Hepatocyte (in vitro differentiated cells): ENCODE measurements around the gene CMTM6. TPM values are rescaled to one million over a fixed set of nuclear protein-coding genes. Genes with fewer than 3 reads are reported as not detected.
"Not testable (repeated sequence)": the region's sequence is repeated elsewhere in the genome, so short reads cannot be mapped to it uniquely, and the experiment has no call there.

Experiments
- DNase-seq: peaks from one replicate; pipeline ENCODE4 v3.0.0-alpha.2; 2016; ENCODE audit warnings: low spot score
- H2AFZ ChIP-seq: fragments of 200-600 bp; sonication (generic); 2 replicates; pipeline ENCODE4 v1.6.0; 2016; ENCODE audit warnings: antibody characterized with exemption, mild to moderate bottlenecking
- H3K27ac ChIP-seq: fragments of 200-600 bp; sonication (generic); 2 replicates; pipeline ENCODE4 v1.5.1; 2016; ENCODE audit warnings: mild to moderate bottlenecking
- H3K27me3 ChIP-seq: fragments of 200-600 bp; sonication (generic); 2 replicates; pipeline ENCODE4 v1.6.1; 2016
- H3K36me3 ChIP-seq: fragments of 200-600 bp; sonication (generic); replicated peaks from 2 replicates; pipeline ENCODE4 v1.5.1; 2016; ENCODE audit warnings: low read depth; ENCODE audit not compliant: insufficient read depth
- H3K4me1 ChIP-seq: fragments of 200-600 bp; sonication (generic); 2 replicates; pipeline ENCODE4 v1.5.1; 2016; ENCODE audit warnings: mild to moderate bottlenecking, moderate library complexity; ENCODE audit not compliant: insufficient read depth
- H3K4me2 ChIP-seq: fragments of 200-600 bp; sonication (generic); 2 replicates; pipeline ENCODE4 v1.6.0; 2016
- H3K4me3 ChIP-seq: fragments of 200-600 bp; sonication (generic); 2 replicates; pipeline ENCODE4 v1.5.1; 2016; ENCODE audit warnings: mild to moderate bottlenecking
- H3K79me2 ChIP-seq: fragments of 200-600 bp; sonication (generic); 2 replicates; pipeline ENCODE4 v1.6.0; 2017; ENCODE audit warnings: mild to moderate bottlenecking
- H3K9me2 ChIP-seq: fragments of 200-600 bp; sonication (generic); replicated peaks from 2 replicates; pipeline ENCODE4 v1.6.0; 2017; ENCODE audit warnings: mild to moderate bottlenecking; ENCODE audit not compliant: insufficient read depth
- H3K9me3 ChIP-seq: fragments of 200-600 bp; sonication (generic); 2 replicates; pipeline ENCODE4 v1.5.1; 2016; ENCODE audit warnings: low read depth, mild to moderate bottlenecking
- H4K20me1 ChIP-seq: fragments of 200-600 bp; sonication (generic); 2 replicates; pipeline ENCODE4 v1.6.0; 2016; ENCODE audit warnings: mild to moderate bottlenecking; ENCODE audit not compliant: insufficient read depth, poor library complexity, severe bottlenecking
- EZH2 ChIP-seq: fragments of 200-600 bp; sonication (generic); IDR thresholded peaks from 2 replicates; pipeline ENCODE4 v1.6.1; 2016; ENCODE audit warnings: antibody characterized with exemption, mild to moderate bottlenecking, borderline replicate concordance
- EZH2phosphoT487 ChIP-seq: fragments of 200-600 bp; sonication (generic); IDR thresholded peaks from one replicate; pipeline ENCODE4 v1.6.1; 2018; ENCODE audit warnings: antibody characterized with exemption, mild to moderate bottlenecking, low read depth, moderate library complexity; ENCODE audit not compliant: unreplicated experiment, severe bottlenecking
- WGBS: methylation state at CpG from one replicate; pipeline ENCODE4 v1.1.6; 2016; ENCODE audit warnings: low lambda C conversion rate; ENCODE audit errors: missing lambda C conversion rate; 5-methylcytosine and 5-hydroxymethylcytosine counted together
- polyA plus RNA-seq: library from polyadenylated mRNA; unstranded; fragments of >200 nt; fragmentation: Nextera tagmentation; extraction: Ambion mirVana; gene quantifications from 2 replicates; pipeline ENCODE4 v1.2.1, GENCODE V29; 2016
- total RNA-seq: library from RNA; depleted of rRNA; stranded (reverse); fragments of >200 nt; gene quantifications from 2 replicates; pipeline ENCODE4 v1.2.3, GENCODE V29; 2014
- TF ChIP-seq, protein P1 (sequence below): fragments of 200-600 bp; sonication (generic); IDR thresholded peaks from 2 replicates; pipeline ENCODE4 v1.5.1; 2016; ENCODE audit warnings: antibody characterized with exemption, mild to moderate bottlenecking; ENCODE audit not compliant: poor library complexity

The CMTM6 gene
- total and polyA plus RNA-seq, 2 experiments from 2014 or later: 82.7 to 133 TPM

DNA sequence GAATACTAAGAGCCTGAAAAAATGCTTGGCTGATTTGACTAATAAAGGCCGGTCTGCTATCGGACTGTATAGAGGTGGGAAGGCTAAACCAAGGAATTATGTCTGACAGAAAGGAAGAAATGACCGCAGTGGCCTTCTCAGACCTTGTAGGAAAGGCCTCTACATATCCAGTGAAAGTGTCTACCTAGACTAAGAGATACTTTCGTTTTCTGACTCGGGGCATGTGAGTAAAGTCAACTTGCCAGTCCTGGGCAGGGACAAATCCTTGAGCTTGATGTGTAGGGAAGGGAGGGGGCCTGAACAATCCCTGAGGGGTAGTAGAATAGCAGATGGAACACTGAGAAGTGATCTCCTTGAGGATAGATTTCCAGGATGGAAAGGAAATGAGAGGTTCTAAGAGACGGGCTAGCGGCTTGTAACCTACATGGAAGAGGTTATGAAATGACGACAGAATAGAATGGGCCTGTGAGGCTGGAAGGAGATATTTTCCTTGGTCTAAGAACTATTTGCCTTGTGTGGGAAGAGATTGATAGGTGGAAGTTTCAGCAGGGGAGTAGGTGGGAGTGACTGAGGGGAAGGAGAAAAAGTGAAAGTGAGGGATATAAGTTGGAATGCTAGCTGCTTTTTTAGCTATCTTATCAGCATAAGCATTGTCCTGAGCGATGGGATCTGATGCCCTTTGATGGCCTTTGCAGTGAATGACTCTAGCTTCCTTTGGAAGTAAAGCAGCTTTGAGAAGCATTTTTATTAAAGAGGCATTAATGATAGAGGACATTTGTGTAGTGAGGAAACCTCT lies 40.3 kb downstream of the CMTM6 start:
- not testable (repeated sequence) for H3K36me3 ChIP-seq, H3K4me3 ChIP-seq, H3K79me2 ChIP-seq, DNase-seq, H3K9me2 ChIP-seq, H3K9me3 ChIP-seq, H2AFZ ChIP-seq, H4K20me1 ChIP-seq, H3K27me3 ChIP-seq
- 70% methylated on average over 9 of the region's 9 CpGs for WGBS
- Histone ChIP-seq H3K4me2 (peak overlapping the region; percentile 52), H3K27ac (peak overlapping the region; percentile 15), H3K4me1 (peaks cover 14% of the 10 kb centered on the region)

DNA sequence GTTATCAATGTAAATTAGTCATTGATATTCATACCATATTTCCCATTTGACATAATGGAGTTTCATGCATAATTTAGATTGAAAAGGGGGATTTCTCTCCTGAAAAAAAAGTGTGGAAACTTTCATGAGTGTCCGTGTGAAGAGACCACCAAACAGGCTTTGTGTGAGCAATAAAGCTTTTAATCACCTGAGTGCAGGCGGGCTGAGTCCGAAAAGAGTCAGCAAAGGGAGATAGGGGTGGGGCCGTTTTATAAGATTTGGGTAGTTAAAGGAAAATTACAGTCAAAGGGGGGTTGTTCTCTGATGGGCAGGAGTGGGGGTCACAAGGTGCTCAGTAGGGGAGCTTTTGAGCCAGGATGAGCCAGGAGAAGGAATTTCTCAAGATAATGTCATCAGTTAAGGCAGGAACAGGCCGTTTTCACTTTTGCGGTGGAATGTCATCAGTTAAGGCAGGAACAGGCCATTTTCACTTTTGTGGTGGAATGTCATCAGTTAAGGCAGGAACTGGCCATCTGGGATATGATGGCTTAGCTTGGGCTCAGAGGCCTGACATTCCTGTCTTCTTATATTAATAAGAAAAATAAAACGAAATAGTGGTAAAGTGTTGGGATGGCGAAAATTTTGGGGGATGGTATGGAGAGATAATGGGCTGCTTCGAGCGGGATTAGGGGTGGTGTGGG lies 41.7 kb downstream of the CMTM6 start:
- H3K27ac ChIP-seq: peak overlapping the region; percentile 1
- peaks cover 14% of the 10 kb centered on the region for H3K4me1 ChIP-seq
- WGBS: 59% methylated on average over 10 of the region's 10 CpGs
- DNase-seq, H2AFZ ChIP-seq, H3K27me3 ChIP-seq, H3K9me3 ChIP-seq, H4K20me1 ChIP-seq, H3K4me2 ChIP-seq, H3K79me2 ChIP-seq, H3K9me2 ChIP-seq, H3K36me3 ChIP-seq, H3K4me3 ChIP-seq: not testable (repeated sequence)

DNA sequence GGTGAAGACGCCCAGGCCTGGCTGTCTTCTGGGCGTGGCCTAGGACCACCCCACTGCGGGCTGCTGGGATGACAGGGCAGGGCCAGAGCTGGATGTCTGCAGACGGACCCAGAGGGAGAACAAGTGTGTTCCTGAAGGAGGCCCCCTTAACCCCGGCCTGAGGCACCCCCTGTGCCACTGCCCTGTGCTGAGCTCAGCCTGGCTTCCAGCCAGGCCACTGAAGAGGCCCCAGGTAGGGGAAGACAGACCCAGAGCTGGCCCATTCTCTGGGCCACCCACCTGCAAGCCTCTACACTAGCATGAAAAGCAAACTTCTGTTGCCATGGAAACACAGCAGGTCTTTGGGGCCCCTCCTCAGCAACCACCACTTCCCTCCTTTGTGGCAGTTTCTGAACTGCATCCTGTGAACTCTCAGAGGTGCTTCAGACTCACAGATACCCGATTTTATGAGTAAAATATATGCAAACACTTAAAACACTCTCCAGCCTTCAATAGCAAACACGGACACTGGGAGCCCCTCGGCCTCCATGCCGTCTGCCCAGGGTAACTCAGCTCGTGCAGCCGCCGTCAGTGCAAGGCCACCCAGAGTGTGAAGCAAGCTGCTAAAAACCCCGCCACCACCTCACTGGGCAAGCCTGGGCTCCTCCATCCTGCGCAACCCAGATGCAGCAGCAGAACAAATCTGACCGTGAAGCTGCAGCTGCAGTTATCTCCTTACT lies 42.5 kb downstream of the CMTM6 start:
- H2AFZ ChIP-seq: no peak overlapping the region
- no peak overlapping the region for H3K4me2 ChIP-seq
- TF ChIP-seq EZH2phosphoT487: no peak
- TF ChIP-seq, protein P1, sequence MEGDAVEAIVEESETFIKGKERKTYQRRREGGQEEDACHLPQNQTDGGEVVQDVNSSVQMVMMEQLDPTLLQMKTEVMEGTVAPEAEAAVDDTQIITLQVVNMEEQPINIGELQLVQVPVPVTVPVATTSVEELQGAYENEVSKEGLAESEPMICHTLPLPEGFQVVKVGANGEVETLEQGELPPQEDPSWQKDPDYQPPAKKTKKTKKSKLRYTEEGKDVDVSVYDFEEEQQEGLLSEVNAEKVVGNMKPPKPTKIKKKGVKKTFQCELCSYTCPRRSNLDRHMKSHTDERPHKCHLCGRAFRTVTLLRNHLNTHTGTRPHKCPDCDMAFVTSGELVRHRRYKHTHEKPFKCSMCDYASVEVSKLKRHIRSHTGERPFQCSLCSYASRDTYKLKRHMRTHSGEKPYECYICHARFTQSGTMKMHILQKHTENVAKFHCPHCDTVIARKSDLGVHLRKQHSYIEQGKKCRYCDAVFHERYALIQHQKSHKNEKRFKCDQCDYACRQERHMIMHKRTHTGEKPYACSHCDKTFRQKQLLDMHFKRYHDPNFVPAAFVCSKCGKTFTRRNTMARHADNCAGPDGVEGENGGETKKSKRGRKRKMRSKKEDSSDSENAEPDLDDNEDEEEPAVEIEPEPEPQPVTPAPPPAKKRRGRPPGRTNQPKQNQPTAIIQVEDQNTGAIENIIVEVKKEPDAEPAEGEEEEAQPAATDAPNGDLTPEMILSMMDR: no peak
- no peak for TF ChIP-seq EZH2
- no peaks in the 10 kb centered on the region for H3K79me2 ChIP-seq
- no peaks in the 10 kb centered on the region for H3K27me3 ChIP-seq
- 42% methylated on average over 15 of the region's 15 CpGs for WGBS
- H3K4me1 ChIP-seq: peaks cover 14% of the 10 kb centered on the region
- H3K4me3 ChIP-seq: no peak overlapping the region
- no peaks in the 10 kb centered on the region for H3K9me3 ChIP-seq
- peak; percentile 28 for DNase-seq
- no peak overlapping the region for H3K27ac ChIP-seq
- no peaks in the 10 kb centered on the region for H3K36me3 ChIP-seq
- no peaks in the 10 kb centered on the region for H3K9me2 ChIP-seq
- no peaks in the 10 kb centered on the region for H4K20me1 ChIP-seq

DNA sequence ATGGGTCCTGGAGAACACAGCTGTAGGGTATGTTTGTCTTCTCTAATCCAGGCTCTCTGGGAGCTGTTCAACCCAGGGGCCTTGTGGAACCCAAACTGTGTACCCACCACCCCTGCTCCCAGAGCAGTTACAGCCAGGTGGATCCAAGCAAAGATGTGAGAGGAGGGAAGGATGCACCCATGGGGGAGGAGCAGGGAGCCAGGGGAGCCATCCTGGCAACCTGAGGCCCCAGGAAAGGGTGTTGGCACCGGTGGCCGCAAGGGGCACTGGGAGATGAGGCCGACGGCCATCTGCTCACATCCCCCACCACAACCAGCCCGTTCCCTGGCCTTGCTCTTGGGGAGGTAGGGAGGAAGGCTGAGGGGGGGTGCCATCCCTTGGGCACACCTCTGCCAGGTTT lies 43.2 kb downstream of the CMTM6 start:
- no peak for TF ChIP-seq EZH2
- no peaks in the 10 kb centered on the region for H3K79me2 ChIP-seq
- 95% methylated on average over 5 of the region's 5 CpGs for WGBS
- H2AFZ ChIP-seq: no peak overlapping the region
- no peak overlapping the region for H3K4me2 ChIP-seq
- H3K27me3 ChIP-seq: no peaks in the 10 kb centered on the region
- DNase-seq: no peak
- H3K4me3 ChIP-seq: no peak overlapping the region
- H4K20me1 ChIP-seq: no peaks in the 10 kb centered on the region
- peaks cover 14% of the 10 kb centered on the region for H3K4me1 ChIP-seq
- no peaks in the 10 kb centered on the region for H3K9me3 ChIP-seq
- no peaks in the 10 kb centered on the region for H3K9me2 ChIP-seq
- no peaks in the 10 kb centered on the region for H3K36me3 ChIP-seq
- no peak overlapping the region for H3K27ac ChIP-seq
